GM23338 (cell line): ENCODE data around the gene CYB5R3. TPM values are rescaled to one million over a fixed set of nuclear protein-coding genes. Genes with fewer than 3 reads are reported as not detected.
A peak's percentile ranks its signal among the peaks of the same experiment; 100 is the strongest.

Experiments
- ATAC-seq: fragments of 200-7000 bp; cut with Tn5 transposase; 3 replicates; pipeline ENCODE4 v1.9.1; 2020
- DNase-seq: peaks from one replicate; pipeline ENCODE4 v3.0.0-alpha.2; 2015; ENCODE audit warnings: low spot score
- H2AFZ ChIP-seq: fragments of 200-600 bp; sonication (generic); 2 replicates; pipeline ENCODE4 v1.8.0; 2016; ENCODE audit warnings: antibody characterized with exemption, mild to moderate bottlenecking, moderate library complexity
- H3F3A ChIP-seq: fragments of 200-600 bp; sonication (generic); replicated peaks from 2 replicates; pipeline ENCODE4 v1.8.0; 2017; ENCODE audit warnings: antibody characterized with exemption, mixed run types, low read depth
- H3K27ac ChIP-seq: fragments of 200-600 bp; sonication (generic); 2 replicates; pipeline ENCODE4 v1.6.1; 2016; ENCODE audit warnings: low read depth
- H3K27me3 ChIP-seq: fragments of 200-600 bp; sonication (generic); 2 replicates; pipeline ENCODE4 v1.8.0; 2016; ENCODE audit warnings: mild to moderate bottlenecking, mixed run types, moderate library complexity; ENCODE audit not compliant: insufficient read depth
- H3K36me3 ChIP-seq: fragments of 200-600 bp; sonication (generic); 2 replicates; pipeline ENCODE4 v1.8.0; 2016; ENCODE audit warnings: mild to moderate bottlenecking; ENCODE audit not compliant: insufficient read depth
- H3K4me1 ChIP-seq: fragments of 200-600 bp; sonication (generic); 2 replicates; pipeline ENCODE4 v1.8.0; 2016; ENCODE audit warnings: mild to moderate bottlenecking, moderate library complexity; ENCODE audit not compliant: insufficient read depth
- H3K4me2 ChIP-seq: fragments of 200-600 bp; sonication (generic); 2 replicates; pipeline ENCODE4 v1.7.1; 2017; ENCODE audit warnings: mixed run types
- H3K4me3 ChIP-seq: fragments of 200-600 bp; sonication (generic); 2 replicates; pipeline ENCODE4 v1.6.1; 2016; ENCODE audit warnings: mixed run types
- H3K79me2 ChIP-seq: fragments of 200-600 bp; sonication (generic); replicated peaks from 2 replicates; pipeline ENCODE4 v1.8.0; 2017; ENCODE audit warnings: mild to moderate bottlenecking; ENCODE audit not compliant: insufficient read depth
- H3K9me2 ChIP-seq: fragments of 200-600 bp; sonication (generic); 2 replicates; pipeline ENCODE4 v1.8.0; 2017; ENCODE audit not compliant: insufficient read depth
- H4K20me1 ChIP-seq: fragments of 200-600 bp; sonication (generic); replicated peaks from 2 replicates; pipeline ENCODE4 v1.8.0; 2017; ENCODE audit warnings: mild to moderate bottlenecking; ENCODE audit not compliant: insufficient read depth
- H3K27ac Mint-ChIP-seq: 2 replicates; pipeline ENCODE4 v1.8.0; 2020; ENCODE audit warnings: inconsistent platforms, mild to moderate bottlenecking, moderate library complexity, mixed read lengths
- H3K27me3 Mint-ChIP-seq: 3 replicates; pipeline ENCODE4 v1.8.0; 2022; ENCODE audit warnings: low read depth, mild to moderate bottlenecking, moderate library complexity, mixed read lengths, inconsistent platforms; ENCODE audit not compliant: insufficient read depth, poor library complexity
- H3K36me3 Mint-ChIP-seq: 3 replicates; pipeline ENCODE4 v1.8.0; 2021; ENCODE audit warnings: low read depth, mild to moderate bottlenecking, inconsistent platforms, moderate library complexity, mixed read lengths
- H3K4me1 Mint-ChIP-seq: 3 replicates; pipeline ENCODE4 v1.8.0; 2020; ENCODE audit warnings: mild to moderate bottlenecking, inconsistent platforms, mixed read lengths
- H3K4me3 Mint-ChIP-seq: 3 replicates; pipeline ENCODE4 v1.8.0; 2021; ENCODE audit warnings: moderate library complexity, mild to moderate bottlenecking, inconsistent platforms, mixed read lengths
- H3K9me3 Mint-ChIP-seq: 3 replicates; pipeline ENCODE4 v1.8.0; 2020; ENCODE audit warnings: moderate library complexity, mild to moderate bottlenecking, inconsistent platforms, mixed read lengths
- CREB1 ChIP-seq: fragments of 250-450 bp; sonication (Bioruptor Pico); IDR thresholded peaks from 2 replicates; pipeline ENCODE4 v1.5.0; 2020; ENCODE audit warnings: low read depth, mild to moderate bottlenecking, moderate library complexity
- CTCF ChIP-seq, 2 experiments: fragments of 200-600 bp in 1 of 2; sonication (generic) in 1 of 2; conservative IDR thresholded peaks; 2 replicates each; pipeline versions ENCODE4 v1.5.1 to v1.6.1; 2016 to 2017; ENCODE audit warnings: antibody characterized with exemption in 2 of 2, low read depth in 2 of 2, mild to moderate bottlenecking in 2 of 2, moderate library complexity in 1 of 2
- EZH2 ChIP-seq: fragments of 200-600 bp; sonication (generic); IDR thresholded peaks from one replicate; pipeline ENCODE4 v1.8.0; 2017; ENCODE audit warnings: antibody characterized with exemption, mild to moderate bottlenecking, low read depth; ENCODE audit not compliant: unreplicated experiment
- EZH2phosphoT487 ChIP-seq: fragments of 200-600 bp; sonication (generic); IDR thresholded peaks from one replicate; pipeline ENCODE4 v1.8.1; 2018; ENCODE audit warnings: antibody characterized with exemption; ENCODE audit not compliant: unreplicated experiment
- POLR2AphosphoS5 ChIP-seq: IDR thresholded peaks from 2 replicates; pipeline ENCODE4 v1.6.1; 2016; ENCODE audit warnings: antibody characterized with exemption, low read depth
- REST ChIP-seq: IDR thresholded peaks from one replicate; pipeline ENCODE4 v1.6.1; 2018; ENCODE audit warnings: antibody characterized with exemption; ENCODE audit not compliant: unreplicated experiment
- STAT1 ChIP-seq: IDR thresholded peaks from one replicate; pipeline ENCODE4 v1.6.1; 2016; ENCODE audit warnings: antibody characterized with exemption; ENCODE audit not compliant: unreplicated experiment
- polyA plus RNA-seq: library from polyadenylated mRNA; unstranded; fragments of >200 nt; fragmentation: Nextera tagmentation; extraction: Ambion mirVana; gene quantifications from 2 replicates; pipeline ENCODE4 v1.2.1, GENCODE V29; 2016
- total RNA-seq: library from RNA; depleted of rRNA; stranded (reverse); fragments of >200 nt; shearing (Covaris generic); gene quantifications from 2 replicates; pipeline ENCODE4 v1.2.3, GENCODE V29; 2014
- TF ChIP-seq, protein P1 (sequence below): IDR thresholded peaks from 2 replicates; pipeline ENCODE4 v1.6.1; 2016; ENCODE audit warnings: antibody characterized with exemption

CYB5R3 gene
- total and polyA plus RNA-seq, 2 experiments from 2014 or later = 76.2 to 76.9 TPM

DNA sequence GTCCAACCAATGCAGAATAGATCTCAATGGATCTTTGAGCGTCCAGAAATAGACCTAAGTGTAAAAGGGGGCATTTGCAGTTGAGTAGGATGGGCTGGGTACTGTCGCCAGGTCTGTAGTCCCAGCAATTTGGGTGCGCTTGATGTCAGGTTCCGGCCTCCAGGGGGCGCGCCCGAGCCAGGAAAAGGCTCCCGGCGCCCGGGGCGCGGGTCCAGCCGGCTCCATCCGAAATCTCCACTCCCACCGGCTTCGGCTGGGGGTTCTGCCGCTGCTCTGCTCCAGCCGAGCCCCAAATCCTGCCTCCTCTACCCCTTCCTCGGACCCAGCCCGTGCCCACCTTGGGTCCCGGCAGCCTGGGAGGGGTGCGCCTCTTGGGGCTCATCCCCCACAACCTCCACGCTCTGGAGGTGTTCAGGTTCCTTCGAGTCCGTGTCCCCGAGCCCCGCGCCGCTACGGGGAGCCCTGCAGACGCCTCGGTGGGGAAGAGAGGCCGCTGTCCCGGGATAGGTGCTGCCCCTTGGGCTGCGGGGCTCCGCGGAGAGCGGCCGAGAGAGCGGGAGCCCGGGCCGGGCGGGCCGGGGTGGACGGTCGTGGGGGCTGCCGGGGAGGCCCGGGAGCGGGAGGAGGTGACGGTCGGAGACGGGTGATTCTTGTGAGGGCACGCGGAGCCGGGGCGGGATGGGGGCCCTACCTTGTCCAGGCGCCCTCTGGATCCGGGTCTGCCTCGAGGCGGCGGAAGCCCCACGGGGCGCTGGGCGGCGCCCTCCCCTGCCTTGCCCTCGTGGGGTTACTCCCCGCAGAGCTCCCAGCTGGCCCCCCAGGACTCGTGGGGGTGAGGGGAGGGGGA, 13.0 kb upstream of the CYB5R3 start:
- H3K36me3 Mint-ChIP-seq = no peaks in the 10 kb centered on the region
- no peaks in the 10 kb centered on the region; the same call in 2 of the 3 replicates for H3K4me1 Mint-ChIP-seq
- H3K27ac Mint-ChIP-seq = no peak overlapping the region
- peaks cover 16% of the 10 kb centered on the region for H3K27me3 Mint-ChIP-seq
- DNase-seq = peak; percentile 91
- Histone ChIP-seq H3K9me2 (no peaks in the 10 kb centered on the region), H3K27ac (no peak overlapping the region), H3F3A (no peaks in the 10 kb centered on the region), H3K27me3 (peaks cover 9% of the 10 kb centered on the region), H3K4me1 (no peaks in the 10 kb centered on the region; the same call in 1 of the 2 replicates), H3K4me3 (peak overlapping the region; percentile 80), H3K4me2 (peak overlapping the region; percentile 94), H2AFZ (peak overlapping the region; percentile 100), H3K79me2 (no peaks in the 10 kb centered on the region), H4K20me1 (no peaks in the 10 kb centered on the region; the same call in none of the 2 replicates), H3K36me3 (no peaks in the 10 kb centered on the region)
- no peaks in the 10 kb centered on the region; the same call in 2 of the 3 replicates for H3K9me3 Mint-ChIP-seq
- TF ChIP-seq POLR2AphosphoS5 = peak; percentile 62
- peak; percentile 75 to 80 for TF ChIP-seq CTCF (conservative IDR thresholded peaks at IDR 0.05; ENCODE audit: low read depth in 2 of 2)
- TF ChIP-seq REST = no peak
- peak; percentile 90 for ATAC-seq
- H3K4me3 Mint-ChIP-seq = peak overlapping the region; percentile 63

DNA sequence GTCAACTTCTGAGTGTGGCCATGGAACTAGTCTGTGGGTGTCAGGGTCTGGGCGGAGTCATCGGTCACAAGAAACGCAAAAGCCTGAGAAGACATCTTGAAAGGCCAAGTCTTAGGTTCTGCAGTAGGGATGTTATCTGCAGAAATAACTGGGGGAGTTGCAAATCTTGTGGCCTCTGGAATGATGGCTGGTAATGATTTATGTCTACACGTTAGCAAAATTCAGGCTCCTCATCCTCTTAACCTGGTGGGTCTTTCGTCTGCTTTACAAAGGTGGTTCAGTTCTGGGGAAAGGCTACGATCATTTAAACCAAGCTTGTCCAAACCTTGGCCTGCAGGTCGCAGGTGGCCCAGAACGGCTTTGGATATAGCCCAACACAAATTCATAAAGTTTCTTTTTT, 7.4 kb upstream of the CYB5R3 start:
- H3K9me2 ChIP-seq = no peaks in the 10 kb centered on the region
- TF ChIP-seq STAT1 (no peak), CTCF (conservative IDR thresholded peaks at IDR 0.05; ENCODE audit: low read depth in 2 of 2) (no peak), EZH2 (no peak), EZH2phosphoT487 (no peak), CREB1 (CRISPR knock-in tag) (no peak)
- TF ChIP-seq, protein P1, sequence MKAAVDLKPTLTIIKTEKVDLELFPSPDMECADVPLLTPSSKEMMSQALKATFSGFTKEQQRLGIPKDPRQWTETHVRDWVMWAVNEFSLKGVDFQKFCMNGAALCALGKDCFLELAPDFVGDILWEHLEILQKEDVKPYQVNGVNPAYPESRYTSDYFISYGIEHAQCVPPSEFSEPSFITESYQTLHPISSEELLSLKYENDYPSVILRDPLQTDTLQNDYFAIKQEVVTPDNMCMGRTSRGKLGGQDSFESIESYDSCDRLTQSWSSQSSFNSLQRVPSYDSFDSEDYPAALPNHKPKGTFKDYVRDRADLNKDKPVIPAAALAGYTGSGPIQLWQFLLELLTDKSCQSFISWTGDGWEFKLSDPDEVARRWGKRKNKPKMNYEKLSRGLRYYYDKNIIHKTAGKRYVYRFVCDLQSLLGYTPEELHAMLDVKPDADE = no peak

More for the DNA sequence above, 7.4 kb upstream of the CYB5R3 start:
- peaks cover 10% of the 10 kb centered on the region for H3K27me3 Mint-ChIP-seq
- no peaks in the 10 kb centered on the region for H3K4me1 ChIP-seq
- DNase-seq (no peak), ATAC-seq (no peak)
- H4K20me1 ChIP-seq = no peaks in the 10 kb centered on the region; the same call in 1 of the 2 replicates
- no peaks in the 10 kb centered on the region for H3K9me3 Mint-ChIP-seq
- no peak overlapping the region for H3K27ac Mint-ChIP-seq
- H3F3A ChIP-seq = no peaks in the 10 kb centered on the region
- H3K4me3 ChIP-seq = no peak overlapping the region
- H3K4me2 ChIP-seq = no peak overlapping the region
- no peak overlapping the region for H3K27ac ChIP-seq
- H3K27me3 ChIP-seq = no peaks in the 10 kb centered on the region
- no peaks in the 10 kb centered on the region for H3K79me2 ChIP-seq
- H2AFZ ChIP-seq = no peak overlapping the region
- H3K36me3 Mint-ChIP-seq = no peaks in the 10 kb centered on the region
- H3K4me1 Mint-ChIP-seq = peaks cover 4% of the 10 kb centered on the region; the same call in 2 of the 3 replicates
- no peaks in the 10 kb centered on the region for H3K36me3 ChIP-seq
- no peak overlapping the region for H3K4me3 Mint-ChIP-seq
